OCI-LY7 (cell line): ENCODE measurements around the gene CKS2. TPM values are rescaled to one million over a fixed set of nuclear protein-coding genes. Genes with fewer than 3 reads are reported as not detected.

Source experiments
- BruUV-seq: library from RNA; stranded (reverse); fragments of 400-500 nt; replicated peaks from 2 replicates; lab custom pipeline; 2021; lab: Mats Ljungman, UMichigan
- CTCF ChIA-PET: fragments of 300-600 bp; sonication (Branson Sonifier 250); formaldehyde crosslinking; loops from one replicate; lab custom pipeline; 2022; ENCODE audit warnings: antibody characterized with exemption; ENCODE audit not compliant: unreplicated experiment; lab: Charles Lee
- POLR2A ChIA-PET: fragments of 300-600 bp; sonication (Branson Sonifier 250); formaldehyde crosslinking; loops from one replicate; lab custom pipeline; 2022; ENCODE audit warnings: antibody characterized with exemption; lab: Charles Lee
- DNase-seq: peaks from one replicate; pipeline ENCODE4 v3.0.0-alpha.2; 2015; ENCODE audit warnings: low spot score
- H2AFZ ChIP-seq: fragments of 200-600 bp; sonication (generic), shearing (Covaris generic); 2 replicates; pipeline ENCODE4 v1.6.1; 2014; ENCODE audit warnings: mild to moderate bottlenecking, antibody characterized with exemption, low read length, moderate library complexity
- H3K27ac ChIP-seq: fragments of 200-600 bp; sonication (generic); 2 replicates; pipeline ENCODE4 v1.5.1; 2014; ENCODE audit warnings: mixed run types, low read depth, mild to moderate bottlenecking, moderate library complexity, low read length, inconsistent platforms; ENCODE audit not compliant: poor library complexity, severe bottlenecking
- H3K36me3 ChIP-seq: fragments of 200-600 bp; sonication (generic); 2 replicates; pipeline ENCODE4 v1.6.1; 2014; ENCODE audit warnings: mild to moderate bottlenecking, antibody characterized with exemption, low read length, moderate library complexity, mixed read lengths; ENCODE audit not compliant: insufficient read depth
- H3K4me1 ChIP-seq: fragments of 200-600 bp; sonication (generic); 2 replicates; pipeline ENCODE4 v1.5.1; 2014; ENCODE audit warnings: mild to moderate bottlenecking, low read length; ENCODE audit not compliant: insufficient read depth, poor library complexity, severe bottlenecking
- H3K4me2 ChIP-seq: fragments of 200-600 bp; sonication (generic); 2 replicates; pipeline ENCODE4 v1.6.1; 2014; ENCODE audit warnings: mild to moderate bottlenecking, low read length
- H3K4me3 ChIP-seq: fragments of 200-600 bp; sonication (generic); 2 replicates; pipeline ENCODE4 v1.5.1; 2014; ENCODE audit warnings: mild to moderate bottlenecking, low read depth, low read length; ENCODE audit not compliant: poor library complexity, severe bottlenecking
- H3K79me2 ChIP-seq: fragments of 200-600 bp; sonication (generic); 2 replicates; pipeline ENCODE4 v1.6.1; 2016; ENCODE audit warnings: low read depth, mild to moderate bottlenecking, low read length, moderate library complexity, mixed read lengths; ENCODE audit not compliant: insufficient read depth
- H3K9me2 ChIP-seq: fragments of 200-600 bp; sonication (generic); 2 replicates; pipeline ENCODE4 v1.6.1; 2016; ENCODE audit warnings: mild to moderate bottlenecking, low read length, mixed read lengths; ENCODE audit not compliant: insufficient read depth
- H3K9me3 ChIP-seq: fragments of 200-600 bp; sonication (generic); 2 replicates; pipeline ENCODE4 v1.6.1; 2014; ENCODE audit warnings: mild to moderate bottlenecking, mixed run types, low read length, mixed read lengths
- H4K20me1 ChIP-seq: fragments of 200-600 bp; sonication (generic); 2 replicates; pipeline ENCODE4 v1.6.1; 2014; ENCODE audit warnings: mild to moderate bottlenecking, antibody characterized with exemption, low read length, moderate library complexity, mixed read lengths; ENCODE audit not compliant: insufficient read depth
- EZH2phosphoT487 ChIP-seq: fragments of 200-600 bp; sonication (generic); IDR thresholded peaks from 2 replicates; pipeline ENCODE4 v1.6.1; 2018; ENCODE audit warnings: low read depth, borderline replicate concordance, mild to moderate bottlenecking, mixed run types, antibody characterized with exemption, low read length, moderate library complexity, mixed read lengths
- intact Hi-C: fragments of 100-400 bp; cut with micrococcal nuclease; formaldehyde crosslinking; loops from one replicate; pipeline ENCODE4 v1.10.0; 2022; ENCODE audit not compliant: unreplicated experiment
- microRNA-seq: library from miRNA; unstranded; fragments of <30 nt; microRNA quantifications from one replicate; pipeline ENCODE4 v1.2.0, GENCODE V29; 2022; ENCODE audit warnings: borderline replicate concordance
- small RNA-seq: library from RNA; depleted of rRNA; stranded (forward); fragments of <200 nt; gene quantifications from one replicate; pipeline ENCODE3, GENCODE V24; 2014
- total RNA-seq, 2 experiments: library from RNA; depleted of rRNA in 1 of 2; stranded (reverse); fragments of >200 nt in 1 of 2; shearing (Covaris generic) in 1 of 2; gene quantifications; 2 replicates each; pipeline ENCODE4 v1.2.3, GENCODE V29; 2014 to 2022
- TF ChIP-seq, protein P1 (sequence below): fragments of 200-600 bp; sonication (generic); conservative IDR thresholded peaks from 2 replicates; pipeline ENCODE4 v1.5.1; 2014; ENCODE audit warnings: mild to moderate bottlenecking, antibody characterized with exemption, low read length, moderate library complexity, mixed read lengths

The CKS2 gene
- total RNA-seq, 2 experiments from 2014 or later = 285 to 299 TPM

- Histone ChIP-seq H3K79me2 (no peaks in the 10 kb centered on the region), H2AFZ (no peak overlapping the region), H3K9me2 (no peaks in the 10 kb centered on the region), H3K4me2 (no peak overlapping the region), H3K4me1 (no peaks in the 10 kb centered on the region), H3K36me3 (peaks cover 24% of the 10 kb centered on the region), H3K4me3 (no peak overlapping the region), H4K20me1 (no peaks in the 10 kb centered on the region), H3K27ac (no peak overlapping the region), H3K9me3 (no peaks in the 10 kb centered on the region)
- no TSS peak for BruUV-seq
- ChIA-PET CTCF (no interaction called here), POLR2A (no interaction called here)
- DNase-seq = no peak
- intact Hi-C loops = no loop called here
- TF ChIP-seq, protein P1, sequence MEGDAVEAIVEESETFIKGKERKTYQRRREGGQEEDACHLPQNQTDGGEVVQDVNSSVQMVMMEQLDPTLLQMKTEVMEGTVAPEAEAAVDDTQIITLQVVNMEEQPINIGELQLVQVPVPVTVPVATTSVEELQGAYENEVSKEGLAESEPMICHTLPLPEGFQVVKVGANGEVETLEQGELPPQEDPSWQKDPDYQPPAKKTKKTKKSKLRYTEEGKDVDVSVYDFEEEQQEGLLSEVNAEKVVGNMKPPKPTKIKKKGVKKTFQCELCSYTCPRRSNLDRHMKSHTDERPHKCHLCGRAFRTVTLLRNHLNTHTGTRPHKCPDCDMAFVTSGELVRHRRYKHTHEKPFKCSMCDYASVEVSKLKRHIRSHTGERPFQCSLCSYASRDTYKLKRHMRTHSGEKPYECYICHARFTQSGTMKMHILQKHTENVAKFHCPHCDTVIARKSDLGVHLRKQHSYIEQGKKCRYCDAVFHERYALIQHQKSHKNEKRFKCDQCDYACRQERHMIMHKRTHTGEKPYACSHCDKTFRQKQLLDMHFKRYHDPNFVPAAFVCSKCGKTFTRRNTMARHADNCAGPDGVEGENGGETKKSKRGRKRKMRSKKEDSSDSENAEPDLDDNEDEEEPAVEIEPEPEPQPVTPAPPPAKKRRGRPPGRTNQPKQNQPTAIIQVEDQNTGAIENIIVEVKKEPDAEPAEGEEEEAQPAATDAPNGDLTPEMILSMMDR = no peak
- TF ChIP-seq EZH2phosphoT487 = no peak
Measured at GRCh38 chr9:89365532-89365912, 54.5 kb downstream of the CKS2 start.

Small RNA genes within 50 kb of the gene (microRNA-seq; reads per million reads assigned to microRNA genes)
- gene MIR3153 = not detected

Small RNA genes within 50 kb of the gene (small RNA-seq; reads per million reads assigned to genes)
- gene MIR3153 = not detected

Other genes with a start within 250 kb of the CKS2 start
- gene SHC3, start 132.4 kb upstream of the CKS2 start, total RNA-seq (2014; rRNA removed; shearing (Covaris generic)) = 0.03 TPM in 1 of 2 replicates, not detected in the other
- gene SHC3, start 132.4 kb upstream of the CKS2 start, total RNA-seq (2022) = not detected in 2 replicates
- 76.1 and 77.6 TPM in 2 replicates for gene SECISBP2, start 7.3 kb downstream of the CKS2 start, total RNA-seq (2014; rRNA removed; shearing (Covaris generic))
- 85.5 and 108 TPM in 2 replicates for gene SECISBP2, start 7.3 kb downstream of the CKS2 start, total RNA-seq (2022)
- gene SEMA4D, start 186.9 kb downstream of the CKS2 start, total RNA-seq (2014; rRNA removed; shearing (Covaris generic)) = 28.5 and 33.7 TPM in 2 replicates
- gene SEMA4D, start 186.9 kb downstream of the CKS2 start, total RNA-seq (2022) = 52.8 and 60.5 TPM in 2 replicates